ENCODE results near the gene KEAP1. TPM values are rescaled to one million over a fixed set of nuclear protein-coding genes. Genes with fewer than 3 reads are reported as not detected.
"Not testable (repeated sequence)": the region's sequence is repeated elsewhere in the genome, so short reads cannot be mapped to it uniquely, and the experiment has no call there.

The KEAP1 gene
- total and polyA plus RNA-seq, 8 donors: 25.2 to 48.6 (median 33.0) TPM

DNA sequence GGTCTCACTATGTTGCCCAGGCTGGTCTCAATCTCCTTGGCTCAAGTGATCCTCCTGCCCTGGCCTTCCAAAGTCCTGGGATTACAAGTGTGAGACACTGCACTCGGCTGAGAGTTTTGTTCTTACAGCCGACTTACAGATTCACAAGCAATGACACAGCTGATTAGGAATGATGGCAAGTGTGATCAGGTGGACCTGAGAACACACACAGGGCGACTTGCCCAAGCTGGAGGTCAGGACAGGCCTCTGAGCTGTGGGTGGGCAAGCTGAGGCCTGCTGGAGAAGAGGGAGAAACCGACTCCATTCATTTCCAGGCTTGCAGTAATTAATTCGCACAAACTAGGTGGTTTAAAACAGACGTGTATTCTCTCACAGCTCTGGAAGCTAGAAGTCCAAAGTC lies 32.5 kb upstream of the KEAP1 start:
- 55 to 70% methylated on average over 6 of the region's 6 CpGs for WGBS, 2 donors
- intact Hi-C loops (cut with DNase I): no loop called here
- DNase-seq: no peak
- Histone ChIP-seq H3K27me3 (no peaks in the 10 kb centered on the region), H3K4me3 (no peak overlapping the region), H3K27ac (no peak overlapping the region), H3K36me3 (no peaks in the 10 kb centered on the region), H3K9me3 (no peaks in the 10 kb centered on the region), H3K4me1 (no peaks in the 10 kb centered on the region)
- no peak for FAIRE-seq
- ATAC-seq: no peak
- TF ChIP-seq, protein P1, sequence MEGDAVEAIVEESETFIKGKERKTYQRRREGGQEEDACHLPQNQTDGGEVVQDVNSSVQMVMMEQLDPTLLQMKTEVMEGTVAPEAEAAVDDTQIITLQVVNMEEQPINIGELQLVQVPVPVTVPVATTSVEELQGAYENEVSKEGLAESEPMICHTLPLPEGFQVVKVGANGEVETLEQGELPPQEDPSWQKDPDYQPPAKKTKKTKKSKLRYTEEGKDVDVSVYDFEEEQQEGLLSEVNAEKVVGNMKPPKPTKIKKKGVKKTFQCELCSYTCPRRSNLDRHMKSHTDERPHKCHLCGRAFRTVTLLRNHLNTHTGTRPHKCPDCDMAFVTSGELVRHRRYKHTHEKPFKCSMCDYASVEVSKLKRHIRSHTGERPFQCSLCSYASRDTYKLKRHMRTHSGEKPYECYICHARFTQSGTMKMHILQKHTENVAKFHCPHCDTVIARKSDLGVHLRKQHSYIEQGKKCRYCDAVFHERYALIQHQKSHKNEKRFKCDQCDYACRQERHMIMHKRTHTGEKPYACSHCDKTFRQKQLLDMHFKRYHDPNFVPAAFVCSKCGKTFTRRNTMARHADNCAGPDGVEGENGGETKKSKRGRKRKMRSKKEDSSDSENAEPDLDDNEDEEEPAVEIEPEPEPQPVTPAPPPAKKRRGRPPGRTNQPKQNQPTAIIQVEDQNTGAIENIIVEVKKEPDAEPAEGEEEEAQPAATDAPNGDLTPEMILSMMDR (IDR thresholded peaks at IDR 0.05): no peak

DNA sequence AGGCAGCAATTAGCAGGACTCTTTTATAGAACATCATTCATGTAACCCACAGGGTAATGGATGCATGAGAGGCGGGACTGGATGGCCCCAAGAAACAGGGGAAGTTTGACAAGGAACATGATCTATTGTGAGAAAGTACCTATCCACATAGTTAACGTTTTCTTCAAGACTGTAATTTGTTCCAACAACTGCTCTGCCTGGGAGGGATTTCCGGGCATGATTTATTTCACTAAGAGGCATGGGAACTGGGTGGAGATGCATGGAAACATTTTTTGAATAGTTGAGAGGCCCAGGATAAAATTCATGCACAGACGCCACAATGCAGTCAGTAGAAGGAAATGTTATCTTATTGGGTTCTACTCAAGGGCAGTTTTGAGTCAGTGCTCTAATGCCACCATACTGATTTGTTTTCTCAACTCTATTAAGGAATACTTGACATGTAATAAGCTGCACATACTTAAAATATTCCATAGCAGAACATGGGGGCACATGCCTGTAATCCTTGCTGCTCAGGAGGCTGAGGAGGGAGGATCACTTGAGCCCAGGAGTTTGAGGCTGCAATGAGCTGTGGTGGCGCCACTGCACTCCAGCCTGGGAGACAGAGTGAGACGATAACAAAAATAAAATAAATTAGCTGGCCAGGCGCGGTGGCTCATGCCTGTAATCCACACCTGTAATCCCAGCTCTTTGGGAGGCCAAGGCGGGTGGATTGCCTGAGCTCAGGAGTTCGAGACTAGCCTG lies 30.7 kb upstream of the KEAP1 start:
- no peaks in the 10 kb centered on the region for H3K36me3 ChIP-seq
- no peak overlapping the region for H3K27ac ChIP-seq
- ATAC-seq (peak in 1 of 4 donors; percentile 23), DNase-seq (no peak), FAIRE-seq (no peak)
- no peaks in the 10 kb centered on the region for H3K27me3 ChIP-seq
- no peak overlapping the region for H3K4me3 ChIP-seq
- intact Hi-C loops (cut with DNase I): no loop called here
- TF ChIP-seq, protein P1 (IDR thresholded peaks at IDR 0.05): no peak
- H3K4me1 ChIP-seq: no peaks in the 10 kb centered on the region
- 70 to 72% methylated on average over 10 of the region's 10 CpGs for WGBS, 2 donors
- no peaks in the 10 kb centered on the region for H3K9me3 ChIP-seq

DNA sequence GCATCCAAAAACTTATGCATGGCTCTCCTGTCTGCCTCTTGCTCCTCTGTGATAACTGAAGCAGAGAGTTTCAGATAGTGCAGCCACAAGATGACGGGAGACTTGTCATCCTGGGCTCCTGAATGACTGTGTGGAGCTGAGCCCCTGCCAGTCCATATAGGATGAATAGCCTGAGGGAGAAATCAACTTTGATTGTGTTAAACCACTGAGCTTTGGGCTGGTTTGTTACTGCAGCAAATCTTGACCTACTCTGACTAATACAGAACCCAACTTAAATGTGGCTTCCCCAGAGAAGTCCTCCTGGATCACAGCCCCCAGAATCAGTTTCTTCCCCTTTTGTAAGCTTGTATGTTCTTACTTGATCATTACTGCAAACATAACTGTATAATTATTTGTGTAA lies 29.3 kb upstream of the KEAP1 start:
- Histone ChIP-seq H3K36me3 (no peaks in the 10 kb centered on the region), H3K4me3 (no peak overlapping the region), H3K9me3 (no peaks in the 10 kb centered on the region), H3K27ac (no peak overlapping the region), H3K4me1 (no peaks in the 10 kb centered on the region), H3K27me3 (no peaks in the 10 kb centered on the region)
- FAIRE-seq: no peak
- 96 to 98% methylated on average over 1 of the region's 1 CpG for WGBS, 2 donors
- no peak for DNase-seq
- intact Hi-C loops (cut with DNase I): no loop called here
- TF ChIP-seq, protein P1 (IDR thresholded peaks at IDR 0.05): no peak
- no peak for ATAC-seq

DNA sequence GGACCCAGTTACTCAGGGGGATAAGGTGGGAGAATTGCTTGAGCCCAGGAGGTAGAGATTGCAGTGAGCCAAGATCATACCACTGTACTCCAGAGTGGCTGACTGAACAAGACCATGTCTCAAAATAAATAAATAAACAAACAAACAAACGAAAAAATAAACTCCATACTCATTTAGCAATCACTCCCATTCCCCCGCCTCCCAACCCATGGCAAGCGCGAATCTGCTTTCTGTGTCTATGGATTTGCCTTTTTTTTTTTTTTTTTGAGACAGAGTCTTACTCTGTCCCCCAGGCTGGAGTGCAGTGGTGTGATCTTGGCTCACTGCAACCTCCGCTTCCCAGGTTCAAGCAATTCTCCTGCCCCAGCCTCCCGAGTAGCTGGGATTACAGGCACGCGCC lies 23.7 kb upstream of the KEAP1 start:
- H3K27me3 ChIP-seq; FAIRE-seq; H3K9me3 ChIP-seq; intact Hi-C loops (cut with DNase I); H3K4me3 ChIP-seq; DNase-seq; H3K36me3 ChIP-seq; H3K4me1 ChIP-seq; H3K27ac ChIP-seq; ATAC-seq: not testable (repeated sequence)
- 90 to 93% methylated on average over 8 of the region's 8 CpGs for WGBS, 2 donors

DNA sequence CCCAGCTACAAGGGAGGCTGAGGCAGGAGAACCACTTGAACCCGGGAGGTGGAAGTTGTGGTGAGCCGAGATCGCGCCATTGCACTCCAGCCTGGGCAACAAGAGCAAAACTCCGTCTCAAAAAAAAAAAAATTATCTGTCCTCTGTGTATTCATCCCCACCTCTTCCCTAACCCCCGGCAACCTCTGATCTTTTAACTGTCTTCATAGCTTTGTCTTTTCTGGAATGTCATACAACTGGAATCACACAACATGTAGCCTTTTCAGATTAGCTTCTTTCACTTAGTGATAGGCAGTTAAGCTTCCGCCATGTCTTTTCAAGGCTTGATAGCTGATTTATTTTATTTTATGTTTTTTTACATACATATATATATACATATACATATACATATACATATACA lies 22.5 kb upstream of the KEAP1 start:
- no peak overlapping the region for H3K27ac ChIP-seq
- no peaks in the 10 kb centered on the region for H3K4me1 ChIP-seq
- FAIRE-seq: no peak
- intact Hi-C loops (cut with DNase I): no loop called here
- H3K36me3 ChIP-seq: no peaks in the 10 kb centered on the region
- no peaks in the 10 kb centered on the region for H3K27me3 ChIP-seq
- no peak for DNase-seq
- no peaks in the 10 kb centered on the region for H3K9me3 ChIP-seq
- H3K4me3 ChIP-seq: no peak overlapping the region
- no peak for ATAC-seq
- TF ChIP-seq, protein P1 (IDR thresholded peaks at IDR 0.05): no peak
- WGBS, 2 donors: 92 to 93% methylated on average over 7 of the region's 7 CpGs

Measured in pancreas (tissue), 10 donors.